A673 (cell line): ENCODE data around the gene GRN. TPM values are rescaled to one million over a fixed set of nuclear protein-coding genes. Genes with fewer than 3 reads are reported as not detected.

Experiments
- BruUV-seq: library from RNA; stranded (reverse); fragments of 400-500 nt; replicated peaks from 2 replicates; lab custom pipeline; 2021; lab: Mats Ljungman, UMichigan
- CTCF ChIA-PET: fragments of 300-600 bp; sonication (Branson Sonifier 250); formaldehyde crosslinking; loops from one replicate; lab custom pipeline; 2022; ENCODE audit warnings: antibody characterized with exemption; lab: Charles Lee
- POLR2A ChIA-PET: fragments of 300-600 bp; sonication (Branson Sonifier 250); formaldehyde crosslinking; loops from one replicate; lab custom pipeline; 2022; ENCODE audit warnings: antibody characterized with exemption; ENCODE audit not compliant: low non-redundant PET; lab: Charles Lee
- DNase-seq: peaks from one replicate; pipeline ENCODE4 v3.0.0-alpha.2; 2015; ENCODE audit warnings: low spot score
- H3K27ac ChIP-seq: fragments of 200-600 bp; sonication (generic); 2 replicates; pipeline ENCODE4 v1.5.1; 2016; ENCODE audit warnings: mixed run types, low read depth, mild to moderate bottlenecking, mixed read lengths, antibody characterized with exemption, low read length; ENCODE audit not compliant: poor library complexity, severe bottlenecking
- H3K27me3 ChIP-seq: fragments of 200-600 bp; sonication (generic); replicated peaks from 2 replicates; pipeline ENCODE4 v1.6.1; 2017; ENCODE audit warnings: mixed run types, low read depth, mild to moderate bottlenecking, mixed read lengths, antibody characterized with exemption, low read length; ENCODE audit not compliant: insufficient read depth, poor library complexity
- H3K36me3 ChIP-seq: fragments of 200-600 bp; sonication (generic); 2 replicates; pipeline ENCODE4 v1.6.1; 2016; ENCODE audit warnings: mixed run types, mild to moderate bottlenecking, mixed read lengths, antibody characterized with exemption, low read length; ENCODE audit not compliant: insufficient read depth, poor library complexity, severe bottlenecking
- H3K4me1 ChIP-seq: fragments of 200-600 bp; sonication (generic); 2 replicates; pipeline ENCODE4 v1.6.1; 2017; ENCODE audit warnings: mixed run types, mild to moderate bottlenecking, mixed read lengths, antibody characterized with exemption, low read length; ENCODE audit not compliant: insufficient read depth, poor library complexity, severe bottlenecking
- H3K4me3 ChIP-seq: fragments of 200-600 bp; sonication (generic); 2 replicates; pipeline ENCODE4 v1.5.1; 2016; ENCODE audit warnings: low read depth, mixed run types, mild to moderate bottlenecking, mixed read lengths, low read length; ENCODE audit not compliant: poor library complexity, severe bottlenecking
- H3K9me3 ChIP-seq: fragments of 200-600 bp; sonication (generic); 2 replicates; pipeline ENCODE4 v1.6.1; 2016; ENCODE audit warnings: mixed run types, low read depth, mild to moderate bottlenecking, mixed read lengths, antibody characterized with exemption, low read length; ENCODE audit not compliant: poor library complexity, severe bottlenecking
- EZH2 ChIP-seq: fragments of 200-600 bp; sonication (generic); IDR thresholded peaks from 2 replicates; pipeline ENCODE4 v1.6.1; 2017; ENCODE audit warnings: borderline replicate concordance, low read depth, mild to moderate bottlenecking, mixed read lengths, antibody characterized with exemption, low read length; ENCODE audit not compliant: poor library complexity, severe bottlenecking
- intact Hi-C: fragments of 100-400 bp; cut with micrococcal nuclease; formaldehyde crosslinking; loops from one replicate; pipeline ENCODE4 v1.10.0; 2022; ENCODE audit not compliant: unreplicated experiment
- total RNA-seq: library from RNA; stranded (reverse); gene quantifications from 2 replicates; pipeline ENCODE4 v1.2.3, GENCODE V29; 2021
- TF ChIP-seq, protein P1 (sequence below): fragments of 300-800, 200-600 bp; sonication (generic); conservative IDR thresholded peaks from 2 replicates; pipeline ENCODE4 v1.5.1; 2017; ENCODE audit warnings: low read depth, mild to moderate bottlenecking, antibody characterized with exemption, low read length, moderate library complexity, mixed read lengths

Gene GRN
- total RNA-seq, 1 experiment from 2014 or later: 50.4 TPM

DNA sequence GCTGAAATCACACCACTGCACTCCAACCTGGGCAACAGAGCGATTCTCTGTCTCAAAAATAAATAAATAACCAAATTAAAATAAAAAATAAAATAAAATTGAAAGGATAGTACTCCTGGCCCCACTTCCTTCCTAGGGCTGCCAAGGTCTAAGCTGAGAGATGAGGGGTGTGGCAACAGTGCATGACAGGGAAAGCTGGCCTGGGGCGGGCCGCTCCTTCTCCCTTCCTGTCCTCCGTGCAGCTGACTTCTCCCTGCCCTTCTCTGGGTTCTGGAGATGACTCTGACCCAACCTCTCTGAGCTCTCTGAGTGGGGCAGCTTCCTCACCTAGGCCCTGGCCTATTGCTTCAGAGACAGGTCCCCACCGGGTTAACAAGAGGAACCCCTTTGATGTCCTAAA lies 11.7 kb upstream of the GRN start:
- ChIA-PET CTCF (no interaction called here), POLR2A (no interaction called here)
- Histone ChIP-seq H3K9me3 (no peaks in the 10 kb centered on the region), H3K27me3 (no peaks in the 10 kb centered on the region), H3K4me3 (no peak overlapping the region), H3K36me3 (no peaks in the 10 kb centered on the region), H3K27ac (no peak overlapping the region), H3K4me1 (no peaks in the 10 kb centered on the region)
- intact Hi-C loops: no loop called here
- BruUV-seq: no TSS peak
- DNase-seq: no peak
- TF ChIP-seq, protein P1, sequence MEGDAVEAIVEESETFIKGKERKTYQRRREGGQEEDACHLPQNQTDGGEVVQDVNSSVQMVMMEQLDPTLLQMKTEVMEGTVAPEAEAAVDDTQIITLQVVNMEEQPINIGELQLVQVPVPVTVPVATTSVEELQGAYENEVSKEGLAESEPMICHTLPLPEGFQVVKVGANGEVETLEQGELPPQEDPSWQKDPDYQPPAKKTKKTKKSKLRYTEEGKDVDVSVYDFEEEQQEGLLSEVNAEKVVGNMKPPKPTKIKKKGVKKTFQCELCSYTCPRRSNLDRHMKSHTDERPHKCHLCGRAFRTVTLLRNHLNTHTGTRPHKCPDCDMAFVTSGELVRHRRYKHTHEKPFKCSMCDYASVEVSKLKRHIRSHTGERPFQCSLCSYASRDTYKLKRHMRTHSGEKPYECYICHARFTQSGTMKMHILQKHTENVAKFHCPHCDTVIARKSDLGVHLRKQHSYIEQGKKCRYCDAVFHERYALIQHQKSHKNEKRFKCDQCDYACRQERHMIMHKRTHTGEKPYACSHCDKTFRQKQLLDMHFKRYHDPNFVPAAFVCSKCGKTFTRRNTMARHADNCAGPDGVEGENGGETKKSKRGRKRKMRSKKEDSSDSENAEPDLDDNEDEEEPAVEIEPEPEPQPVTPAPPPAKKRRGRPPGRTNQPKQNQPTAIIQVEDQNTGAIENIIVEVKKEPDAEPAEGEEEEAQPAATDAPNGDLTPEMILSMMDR: no peak
- no peak for TF ChIP-seq EZH2

DNA sequence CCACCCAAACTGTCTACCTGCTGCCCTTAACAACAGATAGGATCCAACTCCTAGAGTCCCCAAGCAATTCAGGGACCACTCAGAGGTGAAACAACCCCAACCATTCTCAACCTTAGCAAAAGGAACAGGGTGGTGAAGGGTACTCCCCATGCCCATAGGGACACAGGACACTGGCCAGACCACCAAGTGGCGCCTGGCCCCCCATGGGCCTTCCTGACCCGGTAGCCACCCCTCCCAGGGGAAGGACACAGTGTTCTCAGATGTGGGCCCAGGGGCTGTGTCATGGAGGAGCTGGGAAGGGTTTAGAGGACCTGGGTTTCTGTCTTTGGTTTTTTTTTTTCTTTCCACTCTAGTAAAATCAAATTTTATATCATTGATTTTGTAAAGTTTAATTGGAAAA lies 10.8 kb upstream of the GRN start:
- TF ChIP-seq, protein P1: no peak
- TF ChIP-seq EZH2: no peak
- ChIA-PET CTCF (no interaction called here), POLR2A (no interaction called here)
- Histone ChIP-seq H3K27me3 (no peaks in the 10 kb centered on the region), H3K4me3 (no peak overlapping the region), H3K4me1 (no peaks in the 10 kb centered on the region), H3K27ac (no peak overlapping the region), H3K36me3 (no peaks in the 10 kb centered on the region), H3K9me3 (no peaks in the 10 kb centered on the region)
- no peak for DNase-seq
- no TSS peak for BruUV-seq
- intact Hi-C loops: no loop called here

DNA sequence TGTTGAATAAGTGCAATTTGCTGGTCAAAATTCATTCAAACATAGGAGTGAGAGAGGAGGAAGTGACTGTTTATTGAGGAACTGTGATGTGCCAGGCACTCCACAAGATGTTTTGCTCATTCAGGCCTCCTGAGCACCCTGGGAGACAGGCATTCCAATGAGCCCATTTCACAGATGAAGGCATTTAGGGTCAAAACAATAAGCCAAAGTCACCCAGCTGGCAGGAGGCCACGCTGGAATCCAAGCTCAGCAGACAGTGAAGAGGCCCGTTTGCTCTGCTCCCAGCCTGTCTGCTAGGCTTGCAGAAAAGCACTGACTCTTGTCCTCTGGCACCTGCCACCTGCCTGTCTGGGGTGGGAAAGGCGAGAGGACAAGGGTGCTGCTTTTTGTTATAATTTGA lies 10.4 kb upstream of the GRN start:
- no peaks in the 10 kb centered on the region for H3K9me3 ChIP-seq
- no peaks in the 10 kb centered on the region for H3K27me3 ChIP-seq
- TF ChIP-seq, protein P1: no peak
- TF ChIP-seq EZH2: no peak
- no peaks in the 10 kb centered on the region for H3K36me3 ChIP-seq
- H3K27ac ChIP-seq: no peak overlapping the region
- ChIA-PET CTCF (no interaction called here), POLR2A (no interaction called here)
- BruUV-seq: no TSS peak
- no peak overlapping the region for H3K4me3 ChIP-seq
- DNase-seq: no peak
- H3K4me1 ChIP-seq: no peaks in the 10 kb centered on the region
- intact Hi-C loops: no loop called here
